ENCODE measurements around the gene GJC1. TPM values are rescaled to one million over a fixed set of nuclear protein-coding genes. Genes with fewer than 3 reads are reported as not detected.

The GJC1 gene
- total and polyA plus RNA-seq, 2 of the 8 experiments (the other 6 are each of a cell fraction or from before 2014, with no cell fraction given), result 29.1 to 154 TPM

DNA sequence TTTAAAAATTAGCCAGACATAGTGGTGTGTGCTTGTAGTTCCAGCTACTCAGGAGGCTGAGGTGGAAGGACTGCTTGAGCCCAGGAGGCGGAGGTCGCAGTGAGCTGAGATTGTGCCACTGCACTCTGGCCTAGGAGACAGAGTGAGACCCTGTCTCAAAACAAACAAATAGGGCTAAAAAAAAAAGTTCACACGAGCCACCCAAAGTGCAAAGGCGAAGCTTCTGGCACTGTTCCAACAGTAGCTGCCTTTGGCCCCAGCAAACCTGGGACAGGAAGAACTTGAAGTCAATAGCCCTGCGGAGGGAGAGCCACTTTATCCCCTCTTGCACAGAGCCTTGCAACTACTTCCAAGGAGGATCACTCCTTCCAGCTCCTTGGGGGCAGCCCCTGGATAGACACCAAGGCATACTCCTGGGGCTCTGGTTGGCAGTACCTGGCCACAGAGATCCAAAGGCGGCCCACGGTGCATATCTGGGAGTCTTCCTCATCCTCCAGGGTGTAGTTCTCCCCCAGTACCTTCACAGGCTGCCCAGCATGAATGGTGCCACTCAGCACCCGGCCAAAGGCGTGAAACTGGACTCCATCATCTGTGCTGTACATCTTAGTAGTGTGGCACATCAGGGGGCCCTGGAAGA, 32.3 kb upstream of the GJC1 start:
- Histone ChIP-seq H2BK15ac (ENCODE audit: low read length) (no peak overlapping the region), H4K8ac (ENCODE audit: extremely low read depth, insufficient read depth, low read length) (no peak overlapping the region), H3K27me3 (replicated peaks in 1 of 4; ENCODE audit: control insufficient read depth in 3 of 4, extremely low read depth in 1 of 4, insufficient read depth in 3 of 4, low read length in 3 of 4) (no peaks in the 10 kb centered on the region), H3K4me1 (replicated peaks in 1 of 4; ENCODE audit: control insufficient read depth in 3 of 4, insufficient read depth in 4 of 4, low read length in 3 of 4) (no peaks in the 10 kb centered on the region), H3K14ac (ENCODE audit: insufficient read length) (no peak overlapping the region), H3K23ac (ENCODE audit: insufficient read length) (no peak overlapping the region), H2BK5ac (ENCODE audit: low read depth, low read length) (no peak overlapping the region), H3K4me3 (ENCODE audit: extremely low read depth in 1 of 4, insufficient read depth in 2 of 4, low read depth in 3 of 4, low read length in 4 of 4) (no peak overlapping the region), H3K4me2 (ENCODE audit: insufficient read depth in 1 of 2, low read depth in 2 of 2, low read length in 2 of 2) (no peak overlapping the region), H3K4ac (replicated peaks; ENCODE audit: insufficient read length, low read depth, low read length) (no peak overlapping the region), H3K79me1 (ENCODE audit: low read depth, low read length) (no peaks in the 10 kb centered on the region; the same call in 1 of the 2 replicates), H3K79me2 (ENCODE audit: control insufficient read depth in 1 of 2, insufficient read depth in 2 of 2, low read length in 2 of 2) (no peaks in the 10 kb centered on the region), H3K9me3 (ENCODE audit: insufficient read depth in 2 of 2, low read depth in 1 of 2, low read length in 1 of 2) (no peaks in the 10 kb centered on the region), H3K9ac (replicated peaks in 1 of 4; ENCODE audit: extremely low read depth in 1 of 4, low read depth in 3 of 4, low read length in 3 of 4) (no peak overlapping the region), H3K23me2 (ENCODE audit: low read depth, low read length) (no peaks in the 10 kb centered on the region), H4K20me1 (replicated peaks in 1 of 2; ENCODE audit: control insufficient read depth in 1 of 2, insufficient read depth in 2 of 2, low read length in 2 of 2) (peaks cover 0 to 2% of the 10 kb centered on the region in 2 experiments), H3K56ac (replicated peaks; ENCODE audit: insufficient read length, low read depth, low read length) (no peak overlapping the region), H3K36me3 (ENCODE audit: control insufficient read depth in 2 of 4, insufficient read depth in 4 of 4, low read length in 3 of 4) (peaks cover 34 to 72% (median 50%) of the 10 kb centered on the region in 4 experiments), H2BK120ac (replicated peaks; ENCODE audit: low read depth, low read length) (no peak overlapping the region), H2AK5ac (ENCODE audit: low read depth, low read length) (no peak overlapping the region), H2AFZ (ENCODE audit: low read length) (no peak overlapping the region), H2BK12ac (ENCODE audit: low read depth, low read length) (no peak overlapping the region), H4K5ac (ENCODE audit: insufficient read length, low read depth, low read length) (no peak overlapping the region), H3K18ac (ENCODE audit: extremely low read depth, low read length) (no peak overlapping the region), H4K91ac (replicated peaks; ENCODE audit: insufficient read length, low read length) (no peak overlapping the region), H3K27ac (ENCODE audit: low read depth, low read length) (no peak overlapping the region), H2BK20ac (ENCODE audit: low read length) (no peak overlapping the region)
- no peak for FAIRE-seq
- TF ChIP-seq GTF2F1 (IDR thresholded peaks at IDR 0.05; ENCODE audit: borderline replicate concordance, low read depth, low read length) (no peak), MAFK (IDR thresholded peaks at IDR 0.05; ENCODE audit: low read depth, low read length) (no peak), SIN3A (conservative IDR thresholded peaks at IDR 0.05 in 1 of 2, IDR thresholded peaks at IDR 0.05 in 1 of 2; ENCODE audit: low read depth in 1 of 2, low read length in 2 of 2) (no peak), BCL11A (IDR thresholded peaks at IDR 0.05; ENCODE audit: low read depth in 2 of 2, low read length in 2 of 2) (no peak), RNF2 (IDR thresholded peaks at IDR 0.05; ENCODE audit: borderline replicate concordance, low read depth, low read length, missing control alignments, poor library complexity, severe bottlenecking) (no peak), EZH2 (IDR thresholded peaks at IDR 0.05; ENCODE audit: low read depth, low read length, severe bottlenecking) (no peak), ATF3 (IDR thresholded peaks at IDR 0.05; ENCODE audit: insufficient read depth, low read depth, low read length) (no peak), GABPA (IDR thresholded peaks at IDR 0.05; ENCODE audit: borderline replicate concordance, insufficient read depth, low read length) (no peak), RXRA (IDR thresholded peaks at IDR 0.05; ENCODE audit: insufficient read depth, low read depth, low read length) (no peak)
- DNase-seq (ENCODE audit: low read depth in 1 of 2, low spot score in 2 of 2), result no peak
- CTCF ChIA-PET (ENCODE audit: partially characterized antibody), result interaction anchor here (0.7 to 28.4 kb wide), 7 partner anchors 10 to 493 kb away, joined by 3 to 577 read pairs (median 38); partner anchors contain the start of gene HIGD1B
- POLR2A ChIA-PET (ENCODE audit: partially characterized antibody), result interaction anchor here (0.6 to 5.0 kb wide), 3 partner anchors 10 to 14 kb away, joined by 3 to 15 read pairs (median 4); partner anchors contain the start of gene HIGD1B
- WGBS, 2 experiments (ENCODE audit: extremely low coverage in 1 of 2, insufficient coverage in 1 of 2, insufficient read length in 1 of 2, insufficient replicate concordance in 2 of 2, low coverage in 1 of 2, low lambda C conversion rate in 2 of 2, missing lambda C conversion rate in 1 of 2), result 92% methylated on average over 9 of the region's 9 CpGs; no CpG with 5 or more reads in 1 of the 2 experiments

Data from H1 (cell line).